Measurements from ENCODE around the gene GALNS.
A peak's percentile ranks its signal among the peaks of the same experiment; 100 is the strongest.

Gene GALNS

DNA sequence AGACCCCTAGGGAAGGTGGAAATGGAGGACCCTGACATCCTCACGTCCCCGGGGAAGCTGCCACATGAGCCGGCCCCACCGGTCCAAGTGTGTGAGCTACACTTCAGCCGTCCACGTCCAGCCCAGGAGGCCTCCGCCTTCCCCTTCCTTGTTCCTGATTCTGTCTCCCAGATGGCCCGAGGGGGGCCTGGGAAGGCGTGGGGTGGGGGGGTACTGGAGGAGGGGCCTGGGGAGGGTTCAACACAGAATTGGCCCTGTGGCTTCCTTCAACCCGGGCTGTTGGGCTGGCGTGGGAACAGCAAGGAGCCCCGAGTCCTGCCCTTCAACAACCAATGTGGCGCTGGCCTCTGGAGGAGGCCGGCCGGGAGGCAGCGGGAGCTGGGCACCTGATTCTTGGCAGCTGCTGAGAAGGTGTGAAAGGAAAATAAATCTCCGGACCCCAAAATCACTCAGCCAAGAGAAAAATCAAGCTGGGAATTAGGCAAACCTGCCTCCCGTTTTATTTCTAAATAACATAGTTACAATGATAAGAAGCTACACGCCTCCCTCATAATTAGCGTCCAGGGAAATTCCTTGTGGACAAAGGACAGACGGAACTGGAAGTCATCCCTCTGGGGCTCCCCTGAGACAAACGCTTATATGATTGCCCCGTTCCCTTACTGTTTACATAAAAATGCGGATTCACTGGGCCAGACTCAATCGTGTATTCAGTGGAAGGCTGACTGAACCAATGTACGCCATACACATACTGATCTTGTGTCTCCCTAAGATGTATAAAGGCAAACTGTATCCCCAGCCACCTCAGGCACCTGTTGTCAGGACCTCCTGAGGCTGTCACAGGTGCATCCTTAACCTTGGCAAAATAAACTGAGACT lies 43.2 kb downstream of the GALNS start:
- no peak for DNase-seq

DNA sequence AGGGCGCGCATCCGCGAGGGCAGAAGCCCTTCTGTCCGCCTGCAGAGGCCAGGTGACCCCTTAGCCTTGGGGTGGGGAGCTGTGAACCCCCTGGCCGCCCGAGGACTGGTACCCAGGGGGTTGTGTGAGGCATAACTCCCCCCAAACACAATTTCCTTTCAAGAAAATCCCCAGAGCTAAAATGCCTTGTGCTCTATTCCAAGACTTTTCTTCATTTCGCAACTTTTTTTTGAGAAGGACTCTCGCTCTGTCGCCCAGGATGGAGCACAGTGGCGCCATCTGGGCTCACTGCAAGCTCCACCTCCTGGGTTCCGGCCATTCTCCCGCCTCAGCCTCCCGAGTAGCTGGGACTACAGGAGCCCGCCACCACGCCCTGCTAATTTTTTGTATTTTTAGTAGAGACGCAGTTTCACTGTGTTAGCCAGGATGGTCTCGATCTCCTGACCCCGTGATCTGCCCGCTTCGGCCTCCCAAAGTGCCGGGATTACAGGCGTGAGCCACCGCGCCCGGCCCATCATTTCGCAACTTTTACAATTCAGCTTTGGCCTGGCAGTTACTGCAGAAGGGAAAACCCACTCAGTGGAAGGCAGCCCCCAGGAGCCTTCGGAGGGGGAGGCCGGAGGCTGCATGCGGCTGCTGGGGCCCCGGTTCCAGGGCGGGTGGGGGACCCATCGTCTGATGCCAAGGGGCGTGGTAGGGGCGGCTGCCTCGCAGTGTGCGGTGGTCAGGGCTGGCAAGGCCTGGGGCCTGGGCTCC lies 44.1 kb downstream of the GALNS start:
- peak; percentile 50 for DNase-seq

DNA sequence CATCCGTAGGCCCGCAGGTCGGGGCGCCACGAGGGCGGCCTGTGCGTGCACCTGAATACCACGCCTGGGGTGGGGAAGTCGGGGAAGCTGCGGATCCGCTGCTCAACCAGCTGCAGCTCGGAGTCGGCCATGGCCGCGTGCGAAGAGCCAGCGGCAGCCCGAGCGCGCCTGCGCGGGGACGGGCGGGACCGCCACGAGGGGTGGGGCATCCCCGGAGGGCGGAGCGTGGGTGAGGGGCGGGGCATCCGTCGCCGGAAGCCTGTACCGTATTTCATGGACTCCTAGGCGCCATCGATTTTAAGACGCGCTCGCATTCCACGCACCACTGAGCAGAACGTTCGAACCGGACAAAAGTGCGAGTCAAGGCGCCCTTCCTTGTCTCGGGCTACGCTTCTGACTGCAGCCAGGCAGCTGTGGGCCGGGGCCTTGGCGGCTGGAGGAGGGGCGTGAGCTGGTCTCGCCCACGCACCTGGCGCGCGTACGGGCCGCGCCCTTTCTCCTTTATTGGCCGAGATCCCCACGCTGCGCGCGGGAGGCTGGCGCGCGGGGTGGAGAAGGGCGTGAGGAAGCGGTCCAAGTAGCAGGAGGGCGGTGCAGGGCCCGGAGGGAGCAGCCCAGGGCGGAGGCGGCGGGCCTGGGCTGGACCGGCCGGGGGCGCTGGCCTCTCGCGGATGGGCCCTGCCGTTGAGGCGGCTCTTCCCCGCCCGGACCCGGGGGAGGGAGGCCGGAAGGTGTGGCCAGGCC lies 44.8 kb downstream of the GALNS start, which contains the start of gene APRT:
Gene APRT, minus strand, starts transcription at position 160 of the 744 bp plus-strand sequence. Its CDS starts 29 bp downstream, at position 131.
- DNase-seq, result peak; percentile 88

DNA sequence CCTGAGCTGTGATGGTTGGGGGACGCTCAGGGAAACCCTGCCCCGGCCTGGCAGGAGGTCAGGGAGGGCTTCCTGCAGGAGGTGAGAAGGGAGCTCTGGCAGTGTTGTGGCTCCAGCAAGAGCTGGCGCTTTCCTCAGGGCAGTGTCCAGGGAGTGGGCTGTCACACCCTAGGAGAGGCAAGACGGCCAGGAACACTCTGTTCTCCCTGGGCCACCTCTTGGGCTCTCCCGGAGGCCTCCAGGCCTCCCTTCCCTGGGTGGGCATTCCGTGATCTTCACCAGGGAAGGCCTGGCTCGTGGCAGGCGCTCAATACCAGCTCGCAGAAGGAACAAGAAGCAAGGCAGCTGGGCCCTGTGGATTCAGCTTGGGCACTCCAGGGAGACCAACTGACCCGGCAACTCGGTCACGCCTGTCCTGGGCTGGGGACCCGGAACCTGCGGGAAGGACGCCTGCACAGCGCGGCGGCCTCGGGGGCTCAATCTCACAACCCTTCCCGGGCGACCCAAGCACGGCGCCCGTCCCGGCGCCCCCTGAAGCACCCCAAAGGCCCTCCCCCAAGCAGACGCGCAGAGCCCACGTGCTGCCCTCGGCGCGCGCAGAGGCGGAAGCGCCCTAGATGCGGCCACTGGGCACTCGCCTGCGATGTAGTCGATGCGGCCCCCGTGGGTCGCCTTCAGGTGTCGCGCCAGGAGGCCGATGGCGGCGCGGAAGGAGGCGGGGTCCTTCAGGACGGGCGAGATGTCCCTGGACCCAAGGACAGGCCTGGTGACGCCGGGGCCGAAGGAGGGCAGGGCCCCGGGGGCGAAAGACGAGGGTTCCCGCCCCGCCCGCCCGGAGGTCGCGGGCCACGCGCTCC lies 45.6 kb downstream of the GALNS start:
- peak; percentile 85 for DNase-seq

DNA sequence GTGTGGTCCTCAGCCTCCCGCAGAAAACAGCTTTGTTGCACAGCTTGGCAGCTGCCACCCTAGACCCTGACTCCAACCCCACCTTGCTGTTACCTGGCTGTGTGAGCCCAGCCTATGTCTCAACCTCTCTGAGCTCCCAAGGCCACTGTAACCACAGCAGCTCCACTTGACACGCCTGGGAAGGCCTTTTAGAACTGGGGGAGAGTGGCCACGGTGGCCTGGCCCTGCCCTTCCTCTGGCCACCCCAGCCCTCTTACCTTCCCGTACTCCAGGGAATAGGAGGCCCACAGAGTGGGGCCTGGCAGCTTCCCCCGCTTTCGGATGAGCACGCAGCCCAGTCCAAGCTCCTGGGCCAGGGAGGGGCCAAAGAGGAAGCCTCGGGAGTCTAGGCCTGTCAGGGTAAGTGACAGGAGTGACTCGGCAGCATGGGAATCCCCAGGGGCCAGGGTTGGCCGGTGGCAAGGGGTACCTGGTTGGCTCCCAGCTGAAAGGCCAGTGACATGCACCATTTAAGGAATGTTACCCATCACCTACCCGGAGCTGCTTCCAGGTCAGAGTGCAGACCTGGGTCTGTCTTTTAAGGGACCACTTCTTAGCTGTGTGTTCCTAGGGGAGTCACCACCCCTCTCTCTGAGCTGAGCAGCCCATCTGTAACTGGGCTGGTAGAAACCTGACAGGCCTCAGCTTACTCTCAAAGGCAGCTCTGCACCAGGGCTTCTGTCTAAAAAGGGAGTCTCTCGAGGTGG lies 46.4 kb downstream of the GALNS start:
- DNase-seq, result no peak

DNA sequence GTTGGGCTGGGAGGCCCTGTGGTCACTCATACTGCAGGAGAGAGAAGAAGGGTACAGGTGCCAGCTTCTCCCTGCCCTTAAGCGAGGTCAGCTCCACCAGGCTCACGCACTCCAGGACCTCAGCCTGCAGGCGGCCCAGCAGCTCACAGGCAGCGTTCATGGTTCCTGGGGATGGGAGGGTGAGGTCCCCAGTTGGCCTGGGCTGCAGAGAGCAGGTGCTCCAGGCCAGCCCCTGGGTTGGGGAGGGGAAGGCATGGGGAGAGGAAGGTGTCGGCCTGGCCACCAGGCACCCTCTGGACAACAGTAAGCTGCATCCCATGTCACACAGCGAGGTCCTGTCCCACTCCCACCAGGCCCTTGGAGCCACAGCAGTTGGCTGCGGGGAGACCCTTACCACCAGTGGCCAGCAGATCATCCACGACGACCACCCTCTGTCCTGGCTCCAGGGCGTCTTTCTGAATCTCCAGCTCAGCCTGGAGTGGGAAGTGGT lies 47.0 kb downstream of the GALNS start:
- DNase-seq, result no peak

DNA sequence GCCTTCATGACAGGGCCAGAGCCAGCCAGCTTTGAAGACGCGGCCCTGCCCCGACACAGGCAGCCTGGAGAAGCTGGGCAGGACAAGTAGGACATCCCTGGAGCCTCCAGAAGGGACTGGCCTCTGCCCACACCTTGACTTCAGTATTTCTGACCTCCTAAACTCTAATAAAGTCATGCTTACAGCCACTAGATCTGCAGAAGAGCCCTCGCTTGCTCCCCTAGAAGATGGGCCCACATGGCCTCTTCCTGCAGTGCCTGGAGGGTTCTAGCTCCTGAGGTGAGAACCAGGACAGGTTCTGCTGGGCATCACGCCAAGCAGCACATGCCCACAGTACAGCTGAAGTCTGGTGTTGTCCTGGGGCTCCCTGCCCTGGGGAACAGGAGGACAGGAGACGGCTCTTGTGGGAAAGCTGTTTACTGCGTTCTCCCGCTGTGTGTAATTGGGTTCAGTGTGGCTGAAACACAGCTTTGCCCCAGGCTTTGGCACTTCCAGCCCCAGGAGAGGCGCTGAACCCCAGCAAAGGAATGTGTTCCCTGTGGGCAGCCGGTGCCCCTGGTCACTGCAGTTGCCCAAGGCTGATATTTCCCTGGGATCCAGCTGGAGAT lies 47.6 kb downstream of the GALNS start:
- DNase-seq, result no peak

DNA sequence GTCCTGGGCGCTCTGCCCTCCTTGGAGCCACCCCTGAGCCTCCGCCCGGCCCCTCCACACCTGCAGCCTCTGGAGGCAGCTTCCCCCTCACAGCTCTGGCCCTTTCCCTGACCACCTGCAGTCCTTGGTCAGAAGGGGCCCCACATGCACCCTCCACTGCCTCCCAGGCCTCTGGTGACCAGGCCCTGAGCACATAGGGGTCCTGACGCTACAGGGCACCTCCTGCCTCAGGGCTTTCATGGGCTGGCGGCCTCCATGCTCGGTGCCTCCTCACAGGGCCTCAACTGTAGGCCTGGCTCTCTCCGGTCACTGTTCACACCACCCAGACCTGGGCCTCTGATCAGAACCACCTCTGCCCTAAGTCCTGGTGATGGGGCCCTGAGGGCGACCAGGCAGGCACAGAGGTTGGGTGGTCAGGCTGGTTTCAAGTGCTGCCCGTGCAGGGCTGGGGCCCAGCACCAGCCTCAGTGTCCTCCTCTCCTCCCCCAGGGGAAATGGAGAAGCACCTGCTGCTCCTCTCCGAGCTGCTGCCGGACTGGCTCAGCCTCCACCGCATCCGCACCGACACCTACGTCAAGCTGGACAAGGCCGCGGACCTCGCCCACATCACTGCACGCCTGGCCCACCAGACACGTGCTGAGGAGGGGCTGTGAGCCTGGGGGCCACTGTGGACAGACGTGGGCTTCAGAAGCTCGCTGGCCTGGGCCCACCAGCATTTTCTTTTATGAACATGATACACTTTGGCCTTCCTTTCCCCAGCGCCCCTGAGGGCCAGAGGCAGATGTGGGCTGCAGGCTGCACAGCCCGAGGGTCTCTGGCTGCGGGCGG lies 48.9 kb downstream of the GALNS start:
- DNase-seq, result no peak

DNA sequence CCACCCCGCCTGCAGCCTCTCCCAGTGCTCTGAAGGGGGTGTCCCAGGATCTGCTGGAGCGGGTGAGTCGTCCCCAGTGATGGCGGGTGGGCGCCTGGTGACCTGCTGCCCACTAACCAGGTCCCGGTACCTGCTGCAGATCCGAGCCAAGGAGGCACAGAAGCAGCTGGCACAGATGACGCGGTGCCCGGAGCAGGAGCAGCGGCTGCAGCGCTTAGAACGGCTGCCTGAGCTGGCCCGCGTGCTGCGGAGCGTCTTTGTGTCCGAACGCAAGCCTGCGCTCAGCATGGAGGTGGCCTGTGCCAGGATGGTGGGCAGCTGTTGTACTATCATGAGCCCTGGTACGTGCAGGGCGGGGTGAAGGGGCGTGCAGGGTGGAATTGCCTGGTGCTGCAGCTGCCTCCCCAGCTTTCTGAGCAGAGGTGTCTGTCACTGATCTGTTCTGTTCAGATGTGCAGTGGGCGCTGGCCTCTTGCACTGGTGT lies 49.6 kb downstream of the GALNS start:
- DNase-seq, result no peak

DNA sequence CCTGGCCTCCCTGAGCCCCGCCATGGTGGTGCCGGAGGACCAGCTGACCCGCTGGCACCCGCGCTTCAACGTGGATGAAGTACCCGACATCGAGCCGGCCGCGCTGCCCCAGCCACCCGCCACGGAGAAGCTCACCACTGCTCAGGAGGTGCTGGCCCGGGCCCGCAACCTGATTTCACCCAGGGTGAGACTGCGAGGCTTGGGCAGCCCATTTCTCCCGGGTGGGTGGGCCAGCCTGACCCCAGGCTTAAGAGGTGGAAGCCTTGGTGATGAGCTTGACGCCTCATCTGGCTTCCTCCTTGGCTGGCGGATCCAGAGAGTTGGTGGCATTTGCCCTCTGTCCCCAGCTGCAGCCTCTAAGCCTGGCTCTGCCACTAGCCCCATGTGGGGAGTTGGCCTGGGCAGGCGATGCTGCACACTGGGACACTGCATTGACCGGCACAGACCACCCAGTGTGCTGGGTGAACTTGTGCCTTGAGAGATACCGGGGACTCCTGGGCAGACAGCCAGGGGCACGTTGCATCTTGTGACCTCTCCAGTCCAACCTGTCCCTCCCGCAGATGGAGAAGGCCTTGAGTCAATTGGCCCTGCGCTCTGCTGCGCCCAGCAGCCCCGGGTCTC lies 50.1 kb downstream of the GALNS start:
- no peak for DNase-seq

DNA sequence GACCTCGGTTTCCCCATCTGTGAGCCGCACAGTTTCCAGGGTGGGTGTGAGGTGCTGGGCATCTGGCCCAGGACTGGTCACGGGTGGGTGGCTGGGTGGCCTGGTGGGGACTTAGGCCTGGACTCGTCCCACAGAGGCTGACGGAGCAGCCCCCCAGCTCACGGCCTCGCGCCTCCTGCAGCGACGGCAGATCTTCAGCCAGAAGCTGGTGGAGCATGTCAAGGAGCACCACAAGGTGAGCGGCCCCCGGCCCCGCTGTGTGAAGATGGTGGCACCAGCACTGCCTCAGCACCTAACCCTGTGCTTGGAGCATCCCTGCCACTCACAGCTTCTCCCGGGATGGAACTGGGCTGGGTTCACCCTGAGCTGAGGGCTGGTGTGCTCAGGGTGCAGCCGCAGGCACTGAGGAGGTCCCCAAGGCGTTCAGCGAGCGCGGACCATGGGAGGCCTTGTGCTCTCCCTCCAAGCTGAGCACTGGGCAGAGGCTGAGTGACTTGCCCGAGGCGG lies 50.8 kb downstream of the GALNS start:
- no peak for DNase-seq

DNA sequence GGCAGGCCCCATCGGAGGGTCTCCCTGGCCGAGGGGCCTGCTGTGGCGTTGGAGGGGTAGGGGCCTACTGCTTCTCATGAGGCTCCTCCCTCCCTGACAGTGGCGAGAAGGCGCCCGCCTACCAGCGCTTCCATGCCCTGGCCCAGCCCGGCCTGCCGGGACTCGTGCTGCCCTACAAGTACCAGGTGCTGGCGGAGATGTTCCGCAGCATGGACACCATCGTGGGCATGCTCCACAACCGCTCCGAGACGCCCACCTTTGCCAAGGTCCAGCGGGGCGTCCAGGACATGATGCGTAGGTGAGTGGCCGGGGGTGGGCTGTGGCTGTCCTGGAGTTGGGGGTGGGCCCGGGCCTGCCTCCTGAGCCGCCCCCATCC lies 51.4 kb downstream of the GALNS start:
- no peak for DNase-seq

DNA sequence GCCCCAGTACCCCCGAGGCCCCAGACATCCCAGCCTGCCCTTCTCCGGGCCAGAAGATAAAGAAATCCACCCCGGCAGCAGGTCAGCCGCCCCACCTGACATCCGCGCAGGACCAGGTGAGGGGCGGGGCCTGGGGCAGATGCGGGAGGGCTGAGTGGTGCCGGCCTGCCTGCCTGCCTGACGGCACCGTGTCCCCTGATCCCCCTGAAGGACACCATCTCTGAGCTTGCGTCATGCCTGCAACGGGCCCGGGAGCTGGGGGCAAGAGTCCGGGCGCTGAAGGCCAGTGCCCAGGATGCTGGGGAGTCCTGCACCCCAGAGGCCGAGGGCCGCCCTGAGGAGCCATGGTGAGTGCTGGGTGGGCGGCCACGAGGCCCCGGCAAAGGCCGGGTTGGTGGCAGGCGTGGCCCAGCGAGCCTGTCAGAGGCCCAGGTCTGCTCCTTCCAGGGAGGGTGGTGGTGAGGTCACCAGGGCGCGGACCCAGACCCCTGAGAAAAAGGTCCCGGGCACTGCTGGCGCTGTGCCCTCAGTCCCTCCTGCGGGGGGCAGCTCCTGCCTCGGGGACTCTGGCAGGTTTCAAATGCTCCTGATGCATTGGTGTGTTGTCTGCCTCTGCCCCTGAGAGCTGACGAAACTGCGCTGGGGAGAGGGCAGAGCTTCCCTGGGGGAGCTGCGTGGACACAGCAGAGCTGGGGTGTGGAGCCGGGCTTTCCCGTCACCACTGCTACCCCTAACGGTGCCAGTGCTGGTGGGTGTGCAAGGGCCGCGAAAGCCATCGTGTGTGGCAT lies 52.0 kb downstream of the GALNS start:
- no peak for DNase-seq

DNA sequence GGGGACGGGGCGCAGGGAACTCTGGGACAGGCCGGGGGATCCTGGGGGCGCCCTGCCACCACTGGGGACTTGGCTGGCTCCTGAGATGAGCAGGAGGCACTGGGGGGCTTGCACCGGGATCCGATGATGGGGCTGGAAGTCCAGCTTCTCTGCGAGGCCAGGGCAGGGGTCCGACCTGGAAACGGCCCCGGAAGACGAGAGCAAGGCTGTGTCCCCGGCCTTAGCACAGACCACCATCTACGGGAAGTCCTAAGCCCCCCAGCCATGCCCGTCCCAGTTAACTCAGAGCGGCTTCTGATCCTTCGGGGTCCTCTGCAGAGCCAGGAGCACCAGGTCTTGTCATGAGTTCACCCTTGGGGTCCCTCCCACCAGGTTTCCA lies 52.6 kb downstream of the GALNS start:
- DNase-seq, result no peak

DNA sequence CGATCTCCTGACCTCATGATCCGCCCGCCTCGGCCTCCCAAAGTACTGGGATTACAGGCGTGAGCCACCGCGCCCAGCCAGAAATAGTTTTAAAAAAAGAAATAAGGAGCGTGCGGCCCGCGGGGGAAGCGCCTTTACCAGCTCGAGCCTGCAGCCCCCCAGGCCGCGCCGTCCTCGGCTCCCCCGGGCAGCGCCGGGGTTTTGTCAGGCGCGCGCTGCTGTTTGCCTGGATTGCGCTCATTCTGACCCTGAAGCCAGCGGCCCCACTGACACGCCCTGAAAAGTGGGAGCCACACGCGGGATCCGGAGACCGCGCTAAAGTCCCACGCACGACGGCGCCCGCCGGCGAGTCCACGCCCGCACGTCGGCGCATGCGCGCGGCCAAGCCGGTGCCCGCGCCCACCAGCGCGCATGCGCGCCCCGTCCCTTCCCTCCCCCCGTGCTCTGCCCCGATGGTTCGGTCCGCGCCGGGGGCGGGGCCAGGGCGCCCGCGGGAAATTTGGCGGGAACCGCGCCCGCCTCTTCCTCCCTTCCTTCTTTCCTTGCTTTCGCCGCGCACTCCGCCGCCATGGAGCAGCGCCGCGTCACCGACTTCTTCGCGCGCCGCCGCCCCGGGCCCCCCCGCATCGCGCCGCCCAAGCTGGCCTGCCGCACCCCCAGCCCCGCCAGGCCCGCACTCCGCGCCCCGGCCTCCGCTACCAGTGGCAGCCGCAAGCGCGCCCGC lies 53.3 kb downstream of the GALNS start, which contains the start of gene CDT1:
Gene CDT1, plus strand, starts transcription at position 526 of the 724 bp plus-strand sequence. Its CDS starts 43 bp downstream, at position 569.
- peak; percentile 71 for DNase-seq

DNA sequence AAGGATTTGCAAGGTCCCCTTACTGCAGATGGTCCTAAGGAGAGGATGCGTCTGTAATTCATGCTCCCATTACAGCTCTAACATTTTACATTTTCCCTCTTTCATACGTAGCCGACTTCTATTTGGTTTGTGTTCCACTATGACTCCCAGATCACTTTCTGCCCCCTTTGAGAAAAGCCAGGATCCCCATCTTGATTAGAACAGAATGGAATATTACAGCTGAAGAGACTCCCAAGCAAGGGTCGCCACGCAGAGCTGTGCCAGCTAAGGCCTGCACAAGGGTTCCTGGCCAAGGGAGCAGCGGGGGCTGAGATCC lies 56.5 kb downstream of the GALNS start:
- no peak for DNase-seq

DNA sequence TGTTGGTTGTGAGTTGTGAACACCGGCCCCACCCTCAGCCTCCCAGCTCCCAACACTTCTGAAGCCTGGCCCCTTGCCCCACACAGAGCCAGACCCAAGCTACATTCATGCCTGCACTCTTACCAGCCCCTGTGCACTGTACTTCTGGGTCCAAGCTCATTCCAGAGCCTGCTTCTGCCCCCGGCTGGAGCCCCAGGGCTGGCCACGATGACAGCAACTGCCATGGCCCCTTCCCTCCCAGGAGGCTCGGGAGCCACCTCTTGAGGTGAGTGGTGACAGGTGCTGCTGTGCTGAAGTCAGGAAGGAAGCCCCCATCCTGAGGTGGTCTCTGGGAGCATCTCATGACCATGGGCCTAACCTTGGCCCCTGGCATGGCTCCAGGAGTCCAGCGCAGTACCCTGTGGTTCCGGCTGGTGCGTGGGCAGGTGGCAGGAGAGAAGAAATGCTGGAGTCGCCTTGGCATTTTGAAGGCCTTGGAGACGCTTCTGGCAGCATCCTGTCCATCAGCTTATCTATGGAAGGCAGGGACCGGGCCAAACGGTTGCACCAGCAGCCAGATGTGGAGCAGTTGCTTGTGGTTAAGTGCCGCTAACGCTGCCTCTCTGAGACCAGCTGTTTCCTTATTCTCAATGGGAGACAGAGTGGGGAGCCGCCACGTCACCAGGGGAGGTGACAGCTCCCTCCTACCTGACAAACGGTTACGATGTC lies 57.0 kb downstream of the GALNS start:
- no peak for DNase-seq
